ENCODE results near the gene ADAM33.

- TF ChIP-seq CTCF (conservative IDR thresholded peaks at IDR 0.05; ENCODE audit: low read depth, low read length), result no peak
- no peak for TF ChIP-seq EZH2 (IDR thresholded peaks at IDR 0.05; ENCODE audit: low read length, unreplicated experiment)
Observed at GRCh38 chr20:3685341-3685740, 3.5 kb upstream of the ADAM33 start.

Measured in PC-3 (cell line).